Bone marrow (tissue), 2 donors: ENCODE data around the gene SAMD1.

ENCODE experiments used
- DNase-seq, 2 donors: peaks; one replicate each; lab custom pipeline; 2025; lab: John Stamatoyannopoulos, UW

Gene SAMD1

GRCh38 chr19:14113762-14114414 is 23.3 kb upstream of the SAMD1 start:
- DNase-seq: no peak

GRCh38 chr19:14112809-14113385 is 22.3 kb upstream of the SAMD1 start:
- no peak for DNase-seq

GRCh38 chr19:14112051-14112808 is 21.7 kb upstream of the SAMD1 start:
- DNase-seq: no peak

GRCh38 chr19:14111486-14111885 is 20.9 kb upstream of the SAMD1 start:
- no peak for DNase-seq

GRCh38 chr19:14110650-14111049 is 20.1 kb upstream of the SAMD1 start:
- no peak for DNase-seq

GRCh38 chr19:14107581-14108461 is 17.3 kb upstream of the SAMD1 start:
- no peak for DNase-seq

GRCh38 chr19:14106840-14107239 is 16.3 kb upstream of the SAMD1 start:
- DNase-seq: no peak

- DNase-seq: no peak
Measured at GRCh38 chr19:14105680-14106079, 15.1 kb upstream of the SAMD1 start.

- no peak for DNase-seq
Measured at GRCh38 chr19:14103310-14103709, 12.8 kb upstream of the SAMD1 start.

GRCh38 chr19:14102756-14103155 is 12.2 kb upstream of the SAMD1 start:
- DNase-seq: no peak

- no peak for DNase-seq
Measured at GRCh38 chr19:14102102-14102696, 11.6 kb upstream of the SAMD1 start.

GRCh38 chr19:14101003-14101545 is 10.5 kb upstream of the SAMD1 start:
- DNase-seq: no peak

- no peak for DNase-seq
Measured at GRCh38 chr19:14097532-14098151, 7.1 kb upstream of the SAMD1 start.

GRCh38 chr19:14096272-14096992 is 5.9 kb upstream of the SAMD1 start:
- DNase-seq: no peak

- DNase-seq: no peak
Measured at GRCh38 chr19:14094854-14095253, 4.3 kb upstream of the SAMD1 start.

GRCh38 chr19:14093117-14093823 is 2.7 kb upstream of the SAMD1 start:
- DNase-seq: no peak

GRCh38 chr19:14091813-14092462 is 1.4 kb upstream of the SAMD1 start:
- no peak for DNase-seq

GRCh38 chr19:14091081-14091812 is 696 bp upstream of the SAMD1 start:
- peak; percentile 59 to 64 for DNase-seq
